HG02678 (cell line): ENCODE results near the gene GNB3.

Experiments
- ATAC-seq: cut with Tn5 transposase; IDR thresholded peaks from one replicate; pipeline ENCODE4 v1.9.1; 2021; ENCODE audit warnings: mild to moderate bottlenecking, moderate library complexity; ENCODE audit not compliant: unreplicated experiment

The GNB3 gene

GRCh38 chr12:6823182-6824084, 17.3 kb upstream of the GNB3 start:
- no peak for ATAC-seq

- no peak for ATAC-seq
Measured at GRCh38 chr12:6824085-6824775, 16.5 kb upstream of the GNB3 start.

GRCh38 chr12:6824901-6825381, 15.8 kb upstream of the GNB3 start:
- ATAC-seq: no peak

GRCh38 chr12:6825398-6826124, 15.2 kb upstream of the GNB3 start:
- ATAC-seq: peak; percentile 57

- ATAC-seq: no peak
Measured at GRCh38 chr12:6826125-6826733, 14.5 kb upstream of the GNB3 start.

- no peak for ATAC-seq
Measured at GRCh38 chr12:6826734-6827436, 13.8 kb upstream of the GNB3 start.

- ATAC-seq: no peak
Measured at GRCh38 chr12:6827437-6827911, 13.3 kb upstream of the GNB3 start.

GRCh38 chr12:6827982-6828780, 12.5 kb upstream of the GNB3 start, which contains the start of gene P3H3:
TSS of gene P3H3 (plus strand) at chr12:6828407. CDS start at chr12:6828441, 34 bp downstream.
- no peak for ATAC-seq

- no peak for ATAC-seq
Measured at GRCh38 chr12:6828781-6829535, 11.8 kb upstream of the GNB3 start.

GRCh38 chr12:6829536-6830220, 11.0 kb upstream of the GNB3 start:
- ATAC-seq: no peak

GRCh38 chr12:6830286-6830890, 10.3 kb upstream of the GNB3 start:
- no peak for ATAC-seq

GRCh38 chr12:6830999-6831398, 9.7 kb upstream of the GNB3 start:
- ATAC-seq: no peak

GRCh38 chr12:6831450-6831995, 9.2 kb upstream of the GNB3 start:
- no peak for ATAC-seq

- ATAC-seq: no peak
Measured at GRCh38 chr12:6832125-6832524, 8.6 kb upstream of the GNB3 start.

GRCh38 chr12:6833189-6833890, 7.4 kb upstream of the GNB3 start:
- ATAC-seq: no peak

- ATAC-seq: no peak
Measured at GRCh38 chr12:6834254-6834653, 6.5 kb upstream of the GNB3 start.

GRCh38 chr12:6834873-6835272, 5.9 kb upstream of the GNB3 start:
- no peak for ATAC-seq
